ENCODE results near the gene OR2L3.

DNA sequence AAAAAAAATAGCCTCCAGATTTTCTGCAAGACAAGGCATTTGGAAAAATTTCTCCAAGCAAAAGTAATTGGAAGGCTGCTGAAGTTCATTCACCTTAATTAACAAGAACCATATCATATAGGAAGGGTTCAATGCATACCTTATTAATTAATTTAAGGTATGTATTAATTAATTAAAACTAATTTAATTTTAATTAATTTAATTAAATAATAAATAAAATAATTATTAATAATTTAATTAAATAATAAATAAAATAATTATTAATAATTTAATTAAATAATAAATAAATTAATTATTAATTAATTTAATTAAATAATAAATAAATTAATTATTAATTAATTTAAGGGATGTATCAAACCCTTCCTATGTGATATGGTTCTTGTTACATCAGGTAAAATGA, 56.2 kb downstream of the OR2L3 start:
- TF ChIP-seq, protein P1, sequence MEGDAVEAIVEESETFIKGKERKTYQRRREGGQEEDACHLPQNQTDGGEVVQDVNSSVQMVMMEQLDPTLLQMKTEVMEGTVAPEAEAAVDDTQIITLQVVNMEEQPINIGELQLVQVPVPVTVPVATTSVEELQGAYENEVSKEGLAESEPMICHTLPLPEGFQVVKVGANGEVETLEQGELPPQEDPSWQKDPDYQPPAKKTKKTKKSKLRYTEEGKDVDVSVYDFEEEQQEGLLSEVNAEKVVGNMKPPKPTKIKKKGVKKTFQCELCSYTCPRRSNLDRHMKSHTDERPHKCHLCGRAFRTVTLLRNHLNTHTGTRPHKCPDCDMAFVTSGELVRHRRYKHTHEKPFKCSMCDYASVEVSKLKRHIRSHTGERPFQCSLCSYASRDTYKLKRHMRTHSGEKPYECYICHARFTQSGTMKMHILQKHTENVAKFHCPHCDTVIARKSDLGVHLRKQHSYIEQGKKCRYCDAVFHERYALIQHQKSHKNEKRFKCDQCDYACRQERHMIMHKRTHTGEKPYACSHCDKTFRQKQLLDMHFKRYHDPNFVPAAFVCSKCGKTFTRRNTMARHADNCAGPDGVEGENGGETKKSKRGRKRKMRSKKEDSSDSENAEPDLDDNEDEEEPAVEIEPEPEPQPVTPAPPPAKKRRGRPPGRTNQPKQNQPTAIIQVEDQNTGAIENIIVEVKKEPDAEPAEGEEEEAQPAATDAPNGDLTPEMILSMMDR (IDR thresholded peaks at IDR 0.05): no peak
- no peak for TF ChIP-seq POLR2A (IDR thresholded peaks at IDR 0.05)

Data from uterus (tissue), 2 donors.